ENCODE results near the gene GRHL1. TPM values are rescaled to one million over a fixed set of nuclear protein-coding genes. Genes with fewer than 3 reads are reported as not detected.

Gene GRHL1
- total and polyA plus RNA-seq, 2 experiments from 2014 or later = 2.9 to 4.2 TPM

DNA sequence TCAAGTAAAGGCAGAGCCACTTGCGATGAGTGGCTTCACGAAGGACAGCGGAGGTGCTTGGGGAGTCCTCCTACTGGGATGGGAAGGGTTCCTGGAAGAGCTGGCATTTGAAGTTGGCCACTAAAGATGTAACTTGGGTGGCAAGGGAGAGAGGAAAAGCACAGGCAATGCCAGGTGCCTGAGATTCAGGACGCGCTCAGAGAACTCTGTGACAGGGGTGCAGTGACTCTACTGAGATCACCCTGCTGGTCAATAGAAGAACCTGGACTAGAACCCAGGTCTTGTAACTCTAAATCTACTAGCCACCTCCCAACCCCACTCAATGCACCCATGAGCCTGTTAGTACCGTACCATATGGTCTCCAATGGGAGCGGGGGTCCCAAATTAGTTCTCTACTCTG is 5.4 kb upstream of the GRHL1 start (continued):
- TF ChIP-seq, protein P1, sequence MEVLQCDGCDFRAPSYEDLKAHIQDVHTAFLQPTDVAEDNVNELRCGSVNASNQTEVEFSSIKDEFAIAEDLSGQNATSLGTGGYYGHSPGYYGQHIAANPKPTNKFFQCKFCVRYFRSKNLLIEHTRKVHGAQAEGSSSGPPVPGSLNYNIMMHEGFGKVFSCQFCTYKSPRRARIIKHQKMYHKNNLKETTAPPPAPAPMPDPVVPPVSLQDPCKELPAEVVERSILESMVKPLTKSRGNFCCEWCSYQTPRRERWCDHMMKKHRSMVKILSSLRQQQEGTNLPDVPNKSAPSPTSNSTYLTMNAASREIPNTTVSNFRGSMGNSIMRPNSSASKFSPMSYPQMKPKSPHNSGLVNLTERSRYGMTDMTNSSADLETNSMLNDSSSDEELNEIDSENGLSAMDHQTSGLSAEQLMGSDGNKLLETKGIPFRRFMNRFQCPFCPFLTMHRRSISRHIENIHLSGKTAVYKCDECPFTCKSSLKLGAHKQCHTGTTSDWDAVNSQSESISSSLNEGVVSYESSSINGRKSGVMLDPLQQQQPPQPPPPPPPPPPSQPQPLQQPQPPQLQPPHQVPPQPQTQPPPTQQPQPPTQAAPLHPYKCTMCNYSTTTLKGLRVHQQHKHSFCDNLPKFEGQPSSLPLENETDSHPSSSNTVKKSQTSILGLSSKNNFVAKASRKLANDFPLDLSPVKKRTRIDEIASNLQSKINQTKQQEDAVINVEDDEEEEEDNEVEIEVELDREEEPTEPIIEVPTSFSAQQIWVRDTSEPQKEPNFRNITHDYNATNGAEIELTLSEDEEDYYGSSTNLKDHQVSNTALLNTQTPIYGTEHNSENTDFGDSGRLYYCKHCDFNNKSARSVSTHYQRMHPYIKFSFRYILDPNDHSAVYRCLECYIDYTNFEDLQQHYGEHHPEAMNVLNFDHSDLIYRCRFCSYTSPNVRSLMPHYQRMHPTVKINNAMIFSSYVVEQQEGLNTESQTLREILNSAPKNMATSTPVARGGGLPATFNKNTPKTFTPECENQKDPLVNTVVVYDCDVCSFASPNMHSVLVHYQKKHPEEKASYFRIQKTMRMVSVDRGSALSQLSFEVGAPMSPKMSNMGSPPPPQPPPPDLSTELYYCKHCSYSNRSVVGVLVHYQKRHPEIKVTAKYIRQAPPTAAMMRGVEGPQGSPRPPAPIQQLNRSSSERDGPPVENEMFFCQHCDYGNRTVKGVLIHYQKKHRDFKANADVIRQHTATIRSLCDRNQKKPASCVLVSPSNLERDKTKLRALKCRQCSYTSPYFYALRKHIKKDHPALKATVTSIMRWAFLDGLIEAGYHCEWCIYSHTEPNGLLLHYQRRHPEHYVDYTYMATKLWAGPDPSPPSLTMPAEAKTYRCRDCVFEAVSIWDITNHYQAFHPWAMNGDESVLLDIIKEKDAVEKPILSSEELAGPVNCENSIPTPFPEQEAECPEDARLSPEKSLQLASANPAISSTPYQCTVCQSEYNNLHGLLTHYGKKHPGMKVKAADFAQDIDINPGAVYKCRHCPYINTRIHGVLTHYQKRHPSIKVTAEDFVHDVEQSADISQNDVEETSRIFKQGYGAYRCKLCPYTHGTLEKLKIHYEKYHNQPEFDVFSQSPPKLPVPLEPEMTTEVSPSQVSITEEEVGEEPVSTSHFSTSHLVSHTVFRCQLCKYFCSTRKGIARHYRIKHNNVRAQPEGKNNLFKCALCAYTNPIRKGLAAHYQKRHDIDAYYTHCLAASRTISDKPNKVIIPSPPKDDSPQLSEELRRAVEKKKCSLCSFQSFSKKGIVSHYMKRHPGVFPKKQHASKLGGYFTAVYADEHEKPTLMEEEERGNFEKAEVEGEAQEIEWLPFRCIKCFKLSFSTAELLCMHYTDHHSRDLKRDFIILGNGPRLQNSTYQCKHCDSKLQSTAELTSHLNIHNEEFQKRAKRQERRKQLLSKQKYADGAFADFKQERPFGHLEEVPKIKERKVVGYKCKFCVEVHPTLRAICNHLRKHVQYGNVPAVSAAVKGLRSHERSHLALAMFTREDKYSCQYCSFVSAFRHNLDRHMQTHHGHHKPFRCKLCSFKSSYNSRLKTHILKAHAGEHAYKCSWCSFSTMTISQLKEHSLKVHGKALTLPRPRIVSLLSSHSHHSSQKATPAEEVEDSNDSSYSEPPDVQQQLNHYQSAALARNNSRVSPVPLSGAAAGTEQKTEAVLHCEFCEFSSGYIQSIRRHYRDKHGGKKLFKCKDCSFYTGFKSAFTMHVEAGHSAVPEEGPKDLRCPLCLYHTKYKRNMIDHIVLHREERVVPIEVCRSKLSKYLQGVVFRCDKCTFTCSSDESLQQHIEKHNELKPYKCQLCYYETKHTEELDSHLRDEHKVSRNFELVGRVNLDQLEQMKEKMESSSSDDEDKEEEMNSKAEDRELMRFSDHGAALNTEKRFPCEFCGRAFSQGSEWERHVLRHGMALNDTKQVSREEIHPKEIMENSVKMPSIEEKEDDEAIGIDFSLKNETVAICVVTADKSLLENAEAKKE (CRISPR knock-in tag; IDR thresholded peaks at IDR 0.05) = no peak
- TF ChIP-seq STAT1 (IDR thresholded peaks at IDR 0.05; ENCODE audit: unreplicated experiment) (no peak), NANOG (IDR thresholded peaks at IDR 0.05; ENCODE audit: borderline replicate concordance) (no peak), ZNF114 (CRISPR knock-in tag; IDR thresholded peaks at IDR 0.05) (no peak)

DNA sequence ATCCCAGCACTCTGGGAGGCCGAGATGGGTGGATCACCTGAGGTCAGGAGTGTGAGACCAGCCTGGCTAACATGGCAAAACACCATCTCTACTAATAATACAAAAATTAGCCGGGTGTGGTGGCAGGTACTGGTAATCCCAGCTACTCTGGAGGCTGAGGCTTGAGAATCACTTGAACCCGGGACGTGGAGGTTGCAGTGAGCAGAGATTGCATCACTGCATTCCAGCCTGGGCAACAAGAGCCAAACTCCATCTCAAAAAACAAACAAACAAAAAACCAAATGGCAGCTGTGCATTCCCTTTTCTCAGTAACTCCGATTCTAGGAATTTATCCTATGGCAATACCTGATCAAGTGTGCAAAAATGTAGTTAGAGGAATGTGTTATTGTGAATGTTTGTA is 4.7 kb upstream of the GRHL1 start:
- Histone ChIP-seq H3K4me1 (ENCODE audit: insufficient read depth) (peaks cover 4% of the 10 kb centered on the region; the same call in 1 of the 2 replicates), H3K36me3 (ENCODE audit: insufficient read depth) (no peaks in the 10 kb centered on the region), H3K27me3 (ENCODE audit: insufficient read depth) (peaks cover 22% of the 10 kb centered on the region), H3K27ac (ENCODE audit: low read depth) (no peak overlapping the region), H3K4me2 (no peak overlapping the region), H3K4me3 (no peak overlapping the region), H3K9me2 (ENCODE audit: insufficient read depth) (no peaks in the 10 kb centered on the region), H3F3A (replicated peaks; ENCODE audit: low read depth) (no peaks in the 10 kb centered on the region), H2AFZ (no peak overlapping the region), H4K20me1 (replicated peaks; ENCODE audit: insufficient read depth) (no peaks in the 10 kb centered on the region), H3K79me2 (replicated peaks; ENCODE audit: insufficient read depth) (no peaks in the 10 kb centered on the region)
- Mint-ChIP-seq H3K27me3 (ENCODE audit: insufficient read depth, low read depth, poor library complexity) (peaks cover 14% of the 10 kb centered on the region), H3K9me3 (no peaks in the 10 kb centered on the region), H3K36me3 (ENCODE audit: low read depth) (no peaks in the 10 kb centered on the region), H3K27ac (no peak overlapping the region), H3K4me3 (no peak overlapping the region), H3K4me1 (peaks cover 8% of the 10 kb centered on the region)
- ATAC-seq = no peak
- no peak for DNase-seq (ENCODE audit: low spot score)
- TF ChIP-seq STAT1 (IDR thresholded peaks at IDR 0.05; ENCODE audit: unreplicated experiment) = no peak
- TF ChIP-seq EZH2phosphoT487 (IDR thresholded peaks at IDR 0.05; ENCODE audit: unreplicated experiment) = no peak
- no peak for TF ChIP-seq JUNB (IDR thresholded peaks at IDR 0.05; ENCODE audit: unreplicated experiment)
- TF ChIP-seq POLR2AphosphoS5 (IDR thresholded peaks at IDR 0.05; ENCODE audit: low read depth) = no peak
- TF ChIP-seq, protein P2, sequence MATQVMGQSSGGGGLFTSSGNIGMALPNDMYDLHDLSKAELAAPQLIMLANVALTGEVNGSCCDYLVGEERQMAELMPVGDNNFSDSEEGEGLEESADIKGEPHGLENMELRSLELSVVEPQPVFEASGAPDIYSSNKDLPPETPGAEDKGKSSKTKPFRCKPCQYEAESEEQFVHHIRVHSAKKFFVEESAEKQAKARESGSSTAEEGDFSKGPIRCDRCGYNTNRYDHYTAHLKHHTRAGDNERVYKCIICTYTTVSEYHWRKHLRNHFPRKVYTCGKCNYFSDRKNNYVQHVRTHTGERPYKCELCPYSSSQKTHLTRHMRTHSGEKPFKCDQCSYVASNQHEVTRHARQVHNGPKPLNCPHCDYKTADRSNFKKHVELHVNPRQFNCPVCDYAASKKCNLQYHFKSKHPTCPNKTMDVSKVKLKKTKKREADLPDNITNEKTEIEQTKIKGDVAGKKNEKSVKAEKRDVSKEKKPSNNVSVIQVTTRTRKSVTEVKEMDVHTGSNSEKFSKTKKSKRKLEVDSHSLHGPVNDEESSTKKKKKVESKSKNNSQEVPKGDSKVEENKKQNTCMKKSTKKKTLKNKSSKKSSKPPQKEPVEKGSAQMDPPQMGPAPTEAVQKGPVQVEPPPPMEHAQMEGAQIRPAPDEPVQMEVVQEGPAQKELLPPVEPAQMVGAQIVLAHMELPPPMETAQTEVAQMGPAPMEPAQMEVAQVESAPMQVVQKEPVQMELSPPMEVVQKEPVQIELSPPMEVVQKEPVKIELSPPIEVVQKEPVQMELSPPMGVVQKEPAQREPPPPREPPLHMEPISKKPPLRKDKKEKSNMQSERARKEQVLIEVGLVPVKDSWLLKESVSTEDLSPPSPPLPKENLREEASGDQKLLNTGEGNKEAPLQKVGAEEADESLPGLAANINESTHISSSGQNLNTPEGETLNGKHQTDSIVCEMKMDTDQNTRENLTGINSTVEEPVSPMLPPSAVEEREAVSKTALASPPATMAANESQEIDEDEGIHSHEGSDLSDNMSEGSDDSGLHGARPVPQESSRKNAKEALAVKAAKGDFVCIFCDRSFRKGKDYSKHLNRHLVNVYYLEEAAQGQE (IDR thresholded peaks at IDR 0.05; ENCODE audit: unreplicated experiment) = no peak
- TF ChIP-seq CREB1 (CRISPR knock-in tag; IDR thresholded peaks at IDR 0.05; ENCODE audit: low read depth) = no peak
